Testis (tissue), 2 donors: ENCODE measurements around the gene FAM222A.

ENCODE experiments used
- POLR2A ChIP-seq: fragments of 450-650 bp; IDR thresholded peaks from one replicate; pipeline ENCODE4 v1.6.1; 2017; ENCODE audit warnings: antibody characterized with exemption, mild to moderate bottlenecking, moderate library complexity
- TF ChIP-seq, protein P1 (sequence below), 3 experiments: fragments of 450-650 bp in 2 of 3; fragments of 200-600 bp in 1 of 3; sonication (generic) in 1 of 3; IDR thresholded peaks; one replicate each; pipeline ENCODE4 v1.5.1; 2016 to 2019; ENCODE audit warnings: antibody characterized with exemption in 3 of 3, mild to moderate bottlenecking in 2 of 3, moderate library complexity in 1 of 3

DNA sequence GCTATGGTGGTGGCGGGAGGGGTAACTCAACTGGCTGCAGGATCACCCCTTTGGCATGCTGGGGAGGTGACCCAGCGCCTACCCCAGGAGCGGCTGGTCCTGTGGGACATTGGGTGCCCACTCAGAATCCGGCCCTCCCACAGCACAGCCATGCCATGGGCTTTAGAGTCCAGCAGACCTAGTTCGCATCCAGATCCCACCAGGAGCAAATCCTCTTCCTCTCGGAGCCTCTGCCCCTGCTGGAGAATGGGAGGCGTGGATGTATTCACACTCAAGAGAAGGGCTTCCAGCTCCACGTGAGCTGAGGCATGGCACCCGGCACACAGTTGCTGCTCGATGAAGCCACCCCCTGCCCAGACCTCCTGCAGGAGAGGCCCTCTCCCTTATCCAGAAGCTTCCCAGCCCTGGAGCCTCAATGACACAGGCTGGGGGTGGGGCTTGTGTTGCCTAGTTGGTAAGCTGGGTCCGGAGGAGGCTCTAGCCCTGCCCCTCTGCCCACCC is 17.7 kb downstream of the FAM222A start:
- TF ChIP-seq, protein P1, sequence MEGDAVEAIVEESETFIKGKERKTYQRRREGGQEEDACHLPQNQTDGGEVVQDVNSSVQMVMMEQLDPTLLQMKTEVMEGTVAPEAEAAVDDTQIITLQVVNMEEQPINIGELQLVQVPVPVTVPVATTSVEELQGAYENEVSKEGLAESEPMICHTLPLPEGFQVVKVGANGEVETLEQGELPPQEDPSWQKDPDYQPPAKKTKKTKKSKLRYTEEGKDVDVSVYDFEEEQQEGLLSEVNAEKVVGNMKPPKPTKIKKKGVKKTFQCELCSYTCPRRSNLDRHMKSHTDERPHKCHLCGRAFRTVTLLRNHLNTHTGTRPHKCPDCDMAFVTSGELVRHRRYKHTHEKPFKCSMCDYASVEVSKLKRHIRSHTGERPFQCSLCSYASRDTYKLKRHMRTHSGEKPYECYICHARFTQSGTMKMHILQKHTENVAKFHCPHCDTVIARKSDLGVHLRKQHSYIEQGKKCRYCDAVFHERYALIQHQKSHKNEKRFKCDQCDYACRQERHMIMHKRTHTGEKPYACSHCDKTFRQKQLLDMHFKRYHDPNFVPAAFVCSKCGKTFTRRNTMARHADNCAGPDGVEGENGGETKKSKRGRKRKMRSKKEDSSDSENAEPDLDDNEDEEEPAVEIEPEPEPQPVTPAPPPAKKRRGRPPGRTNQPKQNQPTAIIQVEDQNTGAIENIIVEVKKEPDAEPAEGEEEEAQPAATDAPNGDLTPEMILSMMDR (IDR thresholded peaks at IDR 0.05), result no peak
- TF ChIP-seq POLR2A, result no peak
